GM19193 (cell line): ENCODE measurements around the gene EPHB4.

Source experiments
- POLR2A ChIP-seq: IDR thresholded peaks from 4 replicates; pipeline ENCODE4 v1.6.1; 2011; ENCODE audit not compliant: insufficient read depth, insufficient read length; ENCODE audit errors: extremely low read depth

EPHB4 gene

DNA sequence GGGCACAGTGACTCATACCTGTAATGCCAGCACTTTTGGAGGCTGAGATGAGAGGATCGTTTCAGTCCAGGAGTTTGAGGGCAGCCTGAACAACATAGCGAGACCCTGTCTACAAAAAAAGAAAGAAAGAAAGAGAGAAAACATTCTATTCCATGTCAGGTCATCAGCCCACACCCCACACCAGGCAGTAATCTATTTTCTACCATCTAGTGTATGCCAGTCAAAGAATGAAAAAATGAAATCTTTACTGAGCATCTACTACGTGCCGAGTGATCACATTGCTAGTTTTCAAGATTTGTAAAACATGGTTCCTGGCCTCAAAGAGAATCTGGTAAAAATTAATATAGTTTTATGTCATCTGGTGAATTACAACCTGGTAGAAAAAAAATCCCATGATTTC is 3.1 kb upstream of the EPHB4 start:
- no peak for TF ChIP-seq POLR2A

DNA sequence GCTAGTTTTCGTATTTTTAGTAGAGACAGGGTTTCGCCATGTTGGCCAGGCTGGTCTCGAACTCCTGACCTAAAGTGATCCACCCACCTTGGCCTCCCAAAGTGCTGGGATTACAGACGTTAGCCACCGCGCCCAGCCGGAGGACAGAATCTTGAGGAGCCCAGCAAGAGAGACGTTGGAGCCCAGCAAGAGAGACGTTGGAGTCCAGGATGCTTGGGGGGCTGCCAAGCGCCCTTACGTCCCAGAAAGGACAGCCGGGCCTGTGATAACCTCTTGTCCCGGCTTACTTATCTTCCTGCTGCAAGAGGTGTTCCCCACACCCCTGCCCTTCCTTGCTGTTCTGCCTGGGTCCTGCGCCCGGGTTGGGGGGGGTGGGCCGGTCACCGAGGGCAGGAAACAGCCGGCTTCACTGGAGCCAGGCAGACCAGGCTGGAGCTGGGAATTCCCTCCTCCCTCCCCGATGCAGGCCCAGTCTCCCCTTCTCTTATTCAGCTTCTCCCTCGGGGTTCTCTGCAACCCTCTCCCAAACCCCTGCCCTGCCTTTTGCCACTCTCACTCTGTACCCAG is 1.9 kb upstream of the EPHB4 start:
- no peak for TF ChIP-seq POLR2A

- TF ChIP-seq POLR2A: no peak
These were observed 601 bp downstream of the EPHB4 start for GRCh38 chr7:100826514-100827329.

- TF ChIP-seq POLR2A: no peak
These were observed 1.4 kb downstream of the EPHB4 start for GRCh38 chr7:100825751-100826513.

DNA sequence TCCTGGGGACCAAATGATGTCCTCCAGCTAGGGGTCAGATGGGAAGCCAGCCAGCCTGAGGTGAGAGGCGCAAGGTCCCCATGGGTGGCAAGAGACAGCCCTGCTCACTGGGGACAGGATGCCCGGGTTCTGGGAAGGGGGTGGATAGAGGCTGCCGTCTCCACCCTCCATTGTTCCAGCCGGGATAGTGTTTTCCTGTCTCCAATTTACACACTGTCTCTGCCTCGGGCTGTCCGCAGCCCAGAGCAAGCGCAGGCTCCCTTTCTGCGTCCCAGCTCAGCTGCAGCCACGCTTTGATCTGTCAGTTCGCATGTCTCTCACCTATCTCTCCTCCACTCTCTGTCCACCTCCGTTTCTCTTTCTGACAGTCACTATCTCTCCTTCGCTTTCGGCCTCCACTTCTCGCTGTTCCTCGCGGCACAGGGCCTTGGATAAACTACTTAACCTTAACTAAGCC is 2.1 kb downstream of the EPHB4 start:
- no peak for TF ChIP-seq POLR2A

GRCh38 chr7:100824499-100825214 is 2.7 kb downstream of the EPHB4 start:
- TF ChIP-seq POLR2A: no peak

DNA sequence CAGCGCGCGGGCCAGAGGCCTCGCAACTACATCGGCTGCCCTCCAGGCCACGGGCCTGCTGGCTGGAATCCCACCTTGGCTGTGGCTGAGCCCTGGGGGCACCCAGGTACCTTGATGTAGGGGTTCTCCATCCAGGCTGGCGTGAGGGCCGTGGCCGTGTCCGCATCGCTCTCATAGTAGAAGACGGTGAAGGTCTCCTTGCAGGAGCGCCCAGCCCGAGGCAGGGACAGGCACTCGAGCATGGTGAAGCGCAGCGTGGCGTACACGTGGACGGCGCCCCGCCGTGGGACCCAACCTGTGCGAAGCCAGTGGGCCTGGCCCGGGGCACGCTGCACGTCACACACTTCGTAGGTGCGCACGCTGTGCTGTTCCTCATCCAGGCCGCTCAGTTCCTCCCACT is 3.8 kb downstream of the EPHB4 start:
- TF ChIP-seq POLR2A: no peak

DNA sequence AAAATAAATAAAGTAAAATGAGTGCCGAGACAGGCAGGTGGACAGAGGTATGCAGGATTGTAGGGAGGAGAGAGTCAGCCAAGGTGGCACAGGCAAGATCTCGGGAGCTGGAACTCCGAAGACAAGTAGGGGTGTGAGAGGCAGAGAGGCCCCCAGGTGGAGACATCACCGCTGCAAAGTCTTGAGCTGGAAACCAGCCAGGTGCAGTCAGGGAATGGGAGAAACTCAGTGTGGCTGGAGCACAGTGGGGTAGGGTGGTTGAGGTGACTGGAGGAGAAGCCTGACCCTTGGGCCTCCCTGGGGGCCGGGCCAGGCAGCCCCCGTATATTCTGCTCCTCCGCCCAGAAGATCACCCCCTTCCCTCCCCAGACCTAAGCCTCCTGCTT is 4.2 kb downstream of the EPHB4 start:
- TF ChIP-seq POLR2A: no peak

- no peak for TF ChIP-seq POLR2A
These were observed 4.8 kb downstream of the EPHB4 start for GRCh38 chr7:100822236-100823139.

DNA sequence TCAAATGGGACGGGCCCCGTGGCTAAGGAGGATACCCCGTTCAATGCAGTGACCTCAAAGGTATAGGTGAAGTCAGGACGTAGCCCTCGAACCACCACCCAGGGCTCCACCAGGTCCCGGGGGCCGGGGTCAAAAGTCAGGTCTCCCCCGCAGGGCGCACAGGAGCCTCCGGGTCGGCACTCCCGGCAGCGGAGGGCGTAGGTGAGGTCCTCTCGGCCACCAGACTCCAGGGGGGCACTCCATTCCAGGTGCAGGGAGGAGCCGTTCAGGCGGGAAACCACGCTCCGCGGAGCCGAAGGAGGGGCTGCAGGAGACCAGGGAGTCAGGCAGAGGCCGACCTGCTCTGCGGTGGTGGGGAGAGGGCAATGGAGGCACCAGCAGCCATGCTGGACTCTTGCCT is 7.7 kb downstream of the EPHB4 start:
- no peak for TF ChIP-seq POLR2A

DNA sequence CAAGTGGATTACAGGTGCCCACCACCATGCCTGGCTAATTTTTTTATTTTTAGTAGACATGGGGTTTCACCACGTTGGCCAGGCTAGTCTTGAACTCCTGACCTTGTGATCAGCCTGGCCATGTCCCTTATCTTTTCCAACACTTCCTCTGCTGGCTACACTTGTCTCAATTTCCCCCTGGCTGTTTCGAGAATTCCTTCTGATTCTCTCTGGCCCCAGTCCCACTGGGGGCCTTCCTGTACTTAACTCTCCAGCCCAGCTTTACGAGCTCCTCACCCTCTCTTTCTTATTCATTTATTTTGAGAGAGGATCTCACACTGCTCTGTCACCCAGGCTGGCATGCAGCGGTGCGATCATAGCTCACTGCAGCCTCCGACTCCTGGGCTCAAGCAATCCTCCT is 8.5 kb downstream of the EPHB4 start:
- TF ChIP-seq POLR2A: no peak

DNA sequence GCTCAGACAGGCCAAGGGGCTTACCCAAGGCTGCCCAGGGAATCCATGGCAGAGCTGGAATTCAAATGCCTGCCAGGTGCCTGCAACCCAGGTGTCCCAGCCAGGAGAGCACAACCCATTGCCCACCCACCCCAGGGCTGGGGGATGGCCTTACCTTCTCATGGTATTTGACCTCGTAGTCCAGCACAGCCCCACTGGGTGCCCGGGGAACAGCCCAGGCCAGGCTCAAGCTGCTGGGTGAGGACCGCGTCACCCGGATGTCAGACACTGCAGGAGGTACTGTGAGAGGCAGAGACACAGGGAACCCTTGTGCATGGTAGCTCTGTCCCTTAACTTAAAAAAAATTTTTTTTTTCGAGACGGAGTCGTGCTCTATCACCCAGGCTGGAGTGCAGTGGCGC is 9.0 kb downstream of the EPHB4 start:
- TF ChIP-seq POLR2A: no peak

DNA sequence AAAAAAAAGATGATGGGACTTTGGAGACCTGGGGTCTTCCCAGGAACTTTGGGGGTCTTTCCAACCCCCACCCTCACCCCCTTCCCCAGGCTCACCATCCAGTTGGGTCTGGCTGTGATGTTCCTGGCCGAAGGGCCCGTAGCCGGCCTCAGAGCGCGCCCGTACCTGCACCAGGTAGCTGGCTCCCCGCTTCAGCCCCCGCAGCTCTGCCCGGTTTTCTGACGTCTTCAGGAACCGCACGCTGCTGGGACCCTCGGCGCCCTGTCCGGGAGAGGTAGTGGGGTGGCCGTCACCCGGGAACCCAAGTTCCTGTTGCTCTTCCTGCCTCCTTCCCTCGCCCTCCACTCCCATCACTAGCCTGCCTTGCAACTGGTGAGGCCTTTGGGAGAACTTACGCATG is 10.2 kb downstream of the EPHB4 start:
- TF ChIP-seq POLR2A: no peak

GRCh38 chr7:100812729-100813128 is 14.6 kb downstream of the EPHB4 start:
- no peak for TF ChIP-seq POLR2A
